SU-DHL-6 (cell line): ENCODE measurements around the gene BRAT1.

ENCODE experiments used
- H2AFZ ChIP-seq: fragments of 200-600 bp; sonication (generic); 2 replicates; pipeline ENCODE4 v1.6.1; 2014; ENCODE audit warnings: low read depth, mild to moderate bottlenecking, moderate library complexity, mixed read lengths, antibody characterized with exemption, low read length; ENCODE audit not compliant: severe bottlenecking
- H3F3A ChIP-seq: fragments of 200-600 bp; shearing (Covaris generic); 2 replicates; pipeline ENCODE4 v1.6.0; 2016; ENCODE audit warnings: antibody characterized with exemption, mild to moderate bottlenecking; ENCODE audit not compliant: insufficient read depth
- H3K27ac ChIP-seq: fragments of 200-600 bp; sonication (generic); 2 replicates; pipeline ENCODE4 v1.5.1; 2016; ENCODE audit warnings: low read depth, mild to moderate bottlenecking, low read length, moderate library complexity, mixed read lengths
- H3K27me3 ChIP-seq: fragments of 200-600 bp; sonication (generic), shearing (Covaris generic); 2 replicates; pipeline ENCODE4 v1.6.0; 2014; ENCODE audit warnings: mild to moderate bottlenecking, low read length
- H3K36me3 ChIP-seq: fragments of 200-600 bp; sonication (generic); 2 replicates; pipeline ENCODE4 v1.6.1; 2014; ENCODE audit warnings: mild to moderate bottlenecking, low read length, mixed read lengths
- H3K4me2 ChIP-seq: fragments of 300-600, 200-600 bp; shearing (Covaris generic), sonication (generic); 2 replicates; pipeline ENCODE4 v1.6.0; 2014; ENCODE audit warnings: low read length, low read depth, mild to moderate bottlenecking; ENCODE audit not compliant: poor library complexity, severe bottlenecking
- H3K4me3 ChIP-seq: fragments of 200-600 bp; sonication (generic); 2 replicates; pipeline ENCODE4 v1.5.1; 2014; ENCODE audit warnings: antibody characterized with exemption, low read length, mild to moderate bottlenecking, mixed read lengths; ENCODE audit not compliant: insufficient read depth, poor library complexity, severe bottlenecking
- H3K79me2 ChIP-seq: fragments of 200-600 bp; sonication (generic); 2 replicates; pipeline ENCODE4 v1.6.1; 2014; ENCODE audit warnings: mild to moderate bottlenecking, low read length, moderate library complexity; ENCODE audit not compliant: insufficient read depth
- H3K9ac ChIP-seq: fragments of 200-600 bp; sonication (generic); 2 replicates; pipeline ENCODE4 v1.7.0; 2014; ENCODE audit warnings: mild to moderate bottlenecking, low read length
- H3K9me2 ChIP-seq: fragments of 200-600 bp; sonication (generic); replicated peaks from 2 replicates; pipeline ENCODE4 v1.6.1; 2014; ENCODE audit warnings: low read length; ENCODE audit not compliant: insufficient read depth
- H3K9me3 ChIP-seq: fragments of 200-600 bp; sonication (generic); 2 replicates; pipeline ENCODE4 v1.6.1; 2014; ENCODE audit warnings: low read length, mixed read lengths; ENCODE audit not compliant: insufficient read depth
- H4K20me1 ChIP-seq: fragments of 200-600 bp; sonication (generic); 2 replicates; pipeline ENCODE4 v1.6.1; 2014; ENCODE audit warnings: low read depth, mild to moderate bottlenecking, antibody characterized with exemption, low read length, moderate library complexity, mixed read lengths
- EZH2phosphoT487 ChIP-seq: fragments of 200-600 bp; sonication (generic), shearing (Covaris generic); conservative IDR thresholded peaks from 2 replicates; pipeline ENCODE4 v1.6.1; 2018; ENCODE audit warnings: mild to moderate bottlenecking, antibody characterized with exemption, low read length, moderate library complexity, mixed read lengths
- TF ChIP-seq, protein P1 (sequence below): fragments of 200-600 bp; sonication (generic); IDR thresholded peaks from one replicate; pipeline ENCODE4 v1.5.1; 2017; ENCODE audit warnings: antibody characterized with exemption, mild to moderate bottlenecking, low read length, moderate library complexity; ENCODE audit not compliant: insufficient read depth, poor library complexity, severe bottlenecking

The BRAT1 gene

GRCh38 chr7:2553108-2553507 is 2.2 kb downstream of the BRAT1 start:
- 0 out of 2 replicates have a peak, but pooled peaks cover 3% of the 10 kb centered on the region for H3F3A ChIP-seq
- no peak overlapping the region for H3K27ac ChIP-seq
- H3K9ac ChIP-seq: no peak overlapping the region
- H3K4me2 ChIP-seq: no peak overlapping the region
- H3K27me3 ChIP-seq: no peaks in the 10 kb centered on the region
- no peak overlapping the region for H2AFZ ChIP-seq
- peaks cover 11% of the 10 kb centered on the region for H3K79me2 ChIP-seq
- TF ChIP-seq, protein P1, sequence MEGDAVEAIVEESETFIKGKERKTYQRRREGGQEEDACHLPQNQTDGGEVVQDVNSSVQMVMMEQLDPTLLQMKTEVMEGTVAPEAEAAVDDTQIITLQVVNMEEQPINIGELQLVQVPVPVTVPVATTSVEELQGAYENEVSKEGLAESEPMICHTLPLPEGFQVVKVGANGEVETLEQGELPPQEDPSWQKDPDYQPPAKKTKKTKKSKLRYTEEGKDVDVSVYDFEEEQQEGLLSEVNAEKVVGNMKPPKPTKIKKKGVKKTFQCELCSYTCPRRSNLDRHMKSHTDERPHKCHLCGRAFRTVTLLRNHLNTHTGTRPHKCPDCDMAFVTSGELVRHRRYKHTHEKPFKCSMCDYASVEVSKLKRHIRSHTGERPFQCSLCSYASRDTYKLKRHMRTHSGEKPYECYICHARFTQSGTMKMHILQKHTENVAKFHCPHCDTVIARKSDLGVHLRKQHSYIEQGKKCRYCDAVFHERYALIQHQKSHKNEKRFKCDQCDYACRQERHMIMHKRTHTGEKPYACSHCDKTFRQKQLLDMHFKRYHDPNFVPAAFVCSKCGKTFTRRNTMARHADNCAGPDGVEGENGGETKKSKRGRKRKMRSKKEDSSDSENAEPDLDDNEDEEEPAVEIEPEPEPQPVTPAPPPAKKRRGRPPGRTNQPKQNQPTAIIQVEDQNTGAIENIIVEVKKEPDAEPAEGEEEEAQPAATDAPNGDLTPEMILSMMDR: no peak
- H4K20me1 ChIP-seq: no peaks in the 10 kb centered on the region
- H3K36me3 ChIP-seq: no peaks in the 10 kb centered on the region
- H3K4me3 ChIP-seq: no peak overlapping the region
- no peaks in the 10 kb centered on the region for H3K9me3 ChIP-seq
- H3K9me2 ChIP-seq: no peaks in the 10 kb centered on the region

- H3K36me3 ChIP-seq: 0 out of 2 replicates have a peak, but pooled peaks cover 3% of the 10 kb centered on the region
- TF ChIP-seq, protein P1: no peak
- TF ChIP-seq EZH2phosphoT487: no peak
These were observed 3.9 kb downstream of the BRAT1 start for GRCh38 chr7:2551418-2551817.

GRCh38 chr7:2546776-2547586 is 8.3 kb downstream of the BRAT1 start:
- Histone ChIP-seq H3K4me2 (no peak overlapping the region), H3K27ac (no peak overlapping the region), H3K36me3 (0 out of 2 replicates have a peak, but pooled peaks cover 3% of the 10 kb centered on the region), H2AFZ (no peak overlapping the region), H3K9ac (no peak overlapping the region), H3K79me2 (no peaks in the 10 kb centered on the region), H4K20me1 (no peaks in the 10 kb centered on the region), H3K27me3 (no peaks in the 10 kb centered on the region), H3K4me3 (no peak overlapping the region), H3K9me2 (no peaks in the 10 kb centered on the region), H3K9me3 (no peaks in the 10 kb centered on the region), H3F3A (no peaks in the 10 kb centered on the region)
- TF ChIP-seq, protein P1: no peak

More at GRCh38 chr7:2551418-2551817, 3.9 kb downstream of the BRAT1 start:
- no peak overlapping the region for H3K4me2 ChIP-seq
- H3K9me3 ChIP-seq: no peaks in the 10 kb centered on the region
- no peak overlapping the region for H3K27ac ChIP-seq
- peaks cover 11% of the 10 kb centered on the region for H3K79me2 ChIP-seq
- H3K4me3 ChIP-seq: no peak overlapping the region
- H3K27me3 ChIP-seq: no peaks in the 10 kb centered on the region
- no peaks in the 10 kb centered on the region for H4K20me1 ChIP-seq
- no peak overlapping the region for H2AFZ ChIP-seq
- no peak overlapping the region for H3K9ac ChIP-seq
- H3F3A ChIP-seq: 0 out of 2 replicates have a peak, but pooled peaks cover 1% of the 10 kb centered on the region
- H3K9me2 ChIP-seq: no peaks in the 10 kb centered on the region
